ENCODE data around the gene SYMPK.

DNA sequence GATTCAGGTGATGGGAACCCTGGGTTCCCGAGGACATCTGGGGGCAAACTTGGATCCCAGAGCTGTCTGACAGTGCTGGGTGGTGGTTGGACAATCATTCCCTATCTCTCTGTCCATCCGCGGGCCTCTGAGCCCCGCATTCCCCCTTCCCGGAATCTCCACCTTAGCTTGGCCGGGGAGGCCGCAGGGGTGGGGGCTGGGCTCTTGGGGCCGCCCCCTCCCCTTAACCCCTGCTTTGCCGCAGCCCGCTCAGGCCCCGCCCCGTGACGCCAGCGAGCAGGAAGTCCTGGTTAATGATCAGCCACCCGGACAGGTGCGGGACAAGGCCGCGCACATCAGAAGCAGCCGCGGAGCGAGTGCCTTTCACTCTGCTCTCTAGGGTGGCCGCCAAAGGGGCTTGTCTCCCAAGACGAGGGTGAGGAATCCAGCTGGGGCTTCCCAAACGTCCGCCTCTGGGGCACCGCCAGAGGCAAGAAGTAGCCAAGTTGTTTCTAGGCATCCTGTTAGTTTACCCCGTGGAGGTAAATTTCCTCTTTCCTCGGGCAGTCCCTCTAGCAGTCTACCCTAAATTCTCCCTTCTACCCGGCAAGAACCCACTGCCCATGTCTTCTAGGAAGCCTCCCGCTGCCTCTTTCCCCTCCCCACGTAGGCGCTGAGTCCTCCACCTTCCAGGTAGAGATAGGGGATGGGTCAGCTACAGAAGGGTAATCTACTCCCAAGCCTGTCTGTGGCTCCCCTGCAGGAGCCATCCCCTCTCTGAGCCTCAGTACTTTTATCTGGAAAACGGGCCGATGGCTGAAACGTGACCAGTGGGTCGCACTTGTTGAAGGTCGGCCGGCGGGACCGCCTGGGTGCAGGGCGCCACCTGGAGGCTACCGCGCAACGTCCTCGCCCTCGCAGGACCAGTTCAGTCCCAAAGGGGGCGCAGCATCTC is 20.0 kb upstream of the SYMPK start:
- no peak for TF ChIP-seq EZH2 (IDR thresholded peaks at IDR 0.05; ENCODE audit: borderline replicate concordance, low read depth, low read length, severe bottlenecking)
- TF ChIP-seq, protein P1, sequence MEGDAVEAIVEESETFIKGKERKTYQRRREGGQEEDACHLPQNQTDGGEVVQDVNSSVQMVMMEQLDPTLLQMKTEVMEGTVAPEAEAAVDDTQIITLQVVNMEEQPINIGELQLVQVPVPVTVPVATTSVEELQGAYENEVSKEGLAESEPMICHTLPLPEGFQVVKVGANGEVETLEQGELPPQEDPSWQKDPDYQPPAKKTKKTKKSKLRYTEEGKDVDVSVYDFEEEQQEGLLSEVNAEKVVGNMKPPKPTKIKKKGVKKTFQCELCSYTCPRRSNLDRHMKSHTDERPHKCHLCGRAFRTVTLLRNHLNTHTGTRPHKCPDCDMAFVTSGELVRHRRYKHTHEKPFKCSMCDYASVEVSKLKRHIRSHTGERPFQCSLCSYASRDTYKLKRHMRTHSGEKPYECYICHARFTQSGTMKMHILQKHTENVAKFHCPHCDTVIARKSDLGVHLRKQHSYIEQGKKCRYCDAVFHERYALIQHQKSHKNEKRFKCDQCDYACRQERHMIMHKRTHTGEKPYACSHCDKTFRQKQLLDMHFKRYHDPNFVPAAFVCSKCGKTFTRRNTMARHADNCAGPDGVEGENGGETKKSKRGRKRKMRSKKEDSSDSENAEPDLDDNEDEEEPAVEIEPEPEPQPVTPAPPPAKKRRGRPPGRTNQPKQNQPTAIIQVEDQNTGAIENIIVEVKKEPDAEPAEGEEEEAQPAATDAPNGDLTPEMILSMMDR (IDR thresholded peaks at IDR 0.05; ENCODE audit: borderline replicate concordance, extremely low read depth, low read length, poor library complexity, severe bottlenecking): peak; percentile 91
